CD4-positive, alpha-beta T cell treated with Interleukin-10 for 1 hour (primary cell): Measurements from ENCODE around the gene KANK4.
"Not testable (repeated sequence)": the region's sequence is repeated elsewhere in the genome, so short reads cannot be mapped to it uniquely, and the experiment has no call there.

Experiments
- DNase-seq: peaks from one replicate; pipeline ENCODE4 v3.0.0-alpha.2; 2020

Gene KANK4

DNA sequence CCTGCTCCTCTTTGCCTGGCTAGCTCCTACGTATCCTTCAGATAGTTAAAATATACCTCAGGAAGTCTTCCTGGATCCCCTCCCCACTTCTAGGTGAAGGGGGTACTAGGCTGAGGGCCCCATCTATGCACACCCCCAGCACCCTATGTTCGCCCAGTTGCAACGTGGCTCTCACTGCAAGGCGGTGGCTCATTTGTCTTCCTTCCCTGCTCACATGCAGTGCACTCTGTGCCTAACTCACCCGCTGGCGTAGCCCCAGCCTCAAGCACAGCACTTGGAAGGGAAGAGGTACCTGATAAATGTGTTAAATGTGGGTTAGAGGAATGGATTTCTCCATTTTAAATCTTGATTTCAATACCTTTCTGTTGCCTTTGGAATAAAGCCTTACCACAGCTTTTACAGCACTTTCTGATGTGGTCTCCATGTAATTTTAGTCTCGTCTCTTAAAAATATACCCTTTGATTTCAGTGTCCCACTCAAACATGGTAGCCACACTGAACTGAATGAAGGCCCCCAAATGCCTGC lies 85.2 kb downstream of the KANK4 start:
- DNase-seq = no peak

DNA sequence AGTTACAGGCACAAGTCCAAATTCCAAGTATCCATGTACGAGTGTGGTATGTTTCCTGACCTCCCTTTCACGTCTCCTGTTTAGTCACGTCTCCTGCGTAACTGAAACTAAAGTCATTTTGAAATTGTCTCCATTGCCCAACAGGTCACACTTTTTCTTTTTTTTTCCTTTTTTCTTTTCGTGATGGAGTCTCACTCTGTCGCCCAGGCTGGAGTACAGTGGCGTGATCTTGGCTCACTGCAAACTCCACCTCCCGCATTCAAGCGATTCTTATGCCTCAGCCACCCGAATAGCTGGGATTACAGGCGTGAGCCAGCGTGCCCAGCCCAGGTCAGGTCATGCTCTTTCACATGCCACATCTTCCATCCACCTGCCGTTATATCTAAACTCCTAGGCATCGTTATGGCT lies 86.4 kb downstream of the KANK4 start:
- no peak for DNase-seq

DNA sequence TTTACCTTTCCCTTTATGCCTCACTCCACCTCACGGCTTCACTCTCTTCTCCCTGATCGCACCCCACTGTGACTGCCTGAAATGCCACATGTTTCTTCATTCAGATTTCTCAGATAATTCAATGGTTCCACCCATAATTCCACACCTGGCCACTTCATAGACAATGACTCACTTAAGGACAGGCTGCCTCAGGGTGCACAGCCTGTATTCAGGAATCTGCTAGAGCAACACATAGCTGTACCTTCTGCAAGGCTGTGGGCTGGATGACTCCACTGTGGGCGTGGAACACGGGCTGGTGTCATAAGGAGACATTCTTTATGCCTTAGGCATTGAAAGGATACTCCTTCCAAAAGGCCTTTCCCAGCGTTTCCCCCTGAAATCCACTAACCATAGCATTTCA lies 88.5 kb downstream of the KANK4 start:
- DNase-seq = no peak

DNA sequence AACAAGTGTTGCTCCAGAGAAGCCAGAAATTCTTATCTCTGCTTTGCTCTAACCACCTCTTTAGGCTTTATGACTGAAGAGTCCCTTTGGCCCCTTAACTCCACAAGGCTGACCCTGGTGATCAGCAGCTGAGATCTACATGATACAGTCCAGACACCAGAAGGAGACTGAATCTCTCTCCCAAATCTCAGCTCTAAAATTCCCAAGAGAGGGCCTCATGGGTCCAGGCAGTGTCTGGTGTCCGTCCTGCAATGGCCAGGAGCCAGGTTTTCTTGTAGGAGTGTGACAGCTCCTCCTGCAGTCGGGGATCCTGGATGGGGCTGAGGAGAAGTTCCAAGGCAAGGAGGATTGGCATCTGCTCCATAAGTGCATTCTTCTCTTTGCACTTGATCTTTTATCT lies 89.3 kb downstream of the KANK4 start:
- no peak for DNase-seq

DNA sequence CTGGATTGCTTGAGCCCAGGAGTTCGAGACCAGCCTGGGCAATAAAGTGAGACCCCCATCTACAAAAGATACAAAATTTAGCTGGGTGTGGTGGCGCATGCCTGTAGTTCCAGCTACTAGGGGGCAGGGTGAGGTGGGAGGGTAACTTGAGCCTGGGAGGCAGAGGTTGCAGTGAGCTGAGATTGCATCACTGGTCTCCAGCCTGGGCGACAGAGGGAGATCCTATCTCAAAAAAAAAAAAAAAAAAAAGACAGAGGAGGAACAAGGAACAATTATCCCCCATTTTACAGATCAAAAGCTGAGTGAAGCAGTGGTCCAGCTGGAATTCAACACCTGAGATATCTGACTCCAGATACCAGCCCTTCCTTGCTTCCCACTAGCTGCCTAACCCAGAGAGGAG lies 89.8 kb downstream of the KANK4 start:
- no peak for DNase-seq

DNA sequence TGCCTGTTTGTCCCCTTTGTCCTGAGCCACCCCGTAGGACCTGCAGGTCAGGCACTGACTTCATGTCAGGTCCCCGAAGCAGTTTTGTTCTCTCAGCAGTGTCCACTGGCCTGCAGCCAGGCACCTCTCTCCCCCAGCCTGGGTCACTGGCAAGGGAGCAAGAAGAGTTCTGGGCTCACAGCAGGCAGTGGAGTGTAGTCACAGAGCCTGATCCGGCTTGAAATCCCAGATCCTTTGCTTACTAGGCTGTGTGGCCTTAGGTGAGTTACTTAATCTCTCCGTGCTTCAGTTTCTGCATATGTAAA lies 90.4 kb downstream of the KANK4 start:
- DNase-seq = no peak

DNA sequence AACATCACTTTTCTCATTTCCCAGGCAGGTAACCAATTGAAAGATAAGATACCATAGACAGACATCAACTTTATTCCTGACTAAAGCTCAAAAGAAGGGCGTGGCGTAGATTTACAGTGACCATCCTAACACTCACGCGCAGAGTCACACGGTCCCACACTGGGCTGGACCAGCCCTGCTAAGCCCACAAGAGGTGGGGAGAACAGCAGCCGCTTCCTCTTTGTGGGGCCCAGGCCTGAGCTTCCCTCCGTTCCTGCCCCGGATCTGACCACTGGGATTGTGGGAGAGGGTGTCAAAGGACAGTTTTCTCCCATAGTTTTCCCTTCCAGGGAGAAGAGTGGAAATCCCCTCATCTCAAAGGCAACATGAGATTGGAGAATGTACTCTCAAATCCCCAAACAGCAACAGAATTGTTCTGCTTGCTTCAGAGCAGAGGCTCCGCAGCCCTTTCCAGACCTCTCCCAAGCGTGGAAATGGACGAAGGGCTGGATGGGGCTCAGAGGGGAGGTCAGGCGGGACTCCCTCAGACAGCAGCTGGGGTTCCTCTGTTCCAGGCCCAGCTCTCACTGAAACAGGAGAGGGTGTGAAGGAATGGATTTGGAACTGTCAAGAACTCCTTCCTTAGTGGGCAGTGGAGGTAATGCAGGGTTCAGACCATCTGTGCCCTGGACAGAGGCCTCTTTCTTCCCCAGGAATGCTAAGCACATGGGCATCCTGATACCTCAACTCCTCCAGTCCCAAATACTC lies 90.9 kb downstream of the KANK4 start:
- no peak for DNase-seq

DNA sequence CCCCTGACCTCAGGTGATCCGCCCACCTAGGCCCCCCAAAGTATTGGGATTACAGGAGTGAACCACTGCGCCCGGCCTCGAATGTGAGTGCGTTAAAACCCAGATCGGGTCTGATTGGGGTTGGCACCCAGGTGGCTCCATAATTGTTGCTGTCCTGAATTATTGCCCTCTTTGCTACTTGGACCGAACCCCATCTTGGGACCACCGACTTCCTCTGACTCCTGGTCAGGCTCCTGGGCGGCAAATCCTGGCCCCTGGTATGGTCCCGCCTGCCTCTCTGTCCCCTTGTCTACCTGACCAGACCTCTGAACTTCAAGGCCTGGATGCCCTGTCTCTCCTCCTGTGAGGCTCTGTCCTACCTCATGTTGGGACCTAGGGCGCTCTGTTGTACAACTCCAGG lies 91.7 kb downstream of the KANK4 start:
- DNase-seq = no peak

DNA sequence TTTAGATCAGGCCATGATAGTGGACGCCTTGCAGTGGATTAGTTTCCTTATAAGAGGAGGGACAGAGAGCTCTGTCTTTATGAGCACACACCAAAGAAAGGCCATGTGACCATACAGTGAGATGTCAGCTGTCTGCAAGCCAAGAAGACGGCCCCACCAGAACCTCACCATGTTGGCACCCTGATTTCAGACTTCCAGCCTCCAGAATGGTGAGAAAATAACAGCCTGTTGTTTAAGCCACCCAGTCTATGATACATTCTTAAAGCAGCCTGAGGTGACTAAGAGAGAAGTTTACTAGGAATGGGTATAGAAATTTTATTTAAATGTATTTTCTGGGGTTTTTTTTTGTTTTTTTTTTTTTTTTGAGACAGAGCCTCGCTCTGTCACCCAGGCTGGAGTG lies 95.1 kb downstream of the KANK4 start:
- DNase-seq = no peak

DNA sequence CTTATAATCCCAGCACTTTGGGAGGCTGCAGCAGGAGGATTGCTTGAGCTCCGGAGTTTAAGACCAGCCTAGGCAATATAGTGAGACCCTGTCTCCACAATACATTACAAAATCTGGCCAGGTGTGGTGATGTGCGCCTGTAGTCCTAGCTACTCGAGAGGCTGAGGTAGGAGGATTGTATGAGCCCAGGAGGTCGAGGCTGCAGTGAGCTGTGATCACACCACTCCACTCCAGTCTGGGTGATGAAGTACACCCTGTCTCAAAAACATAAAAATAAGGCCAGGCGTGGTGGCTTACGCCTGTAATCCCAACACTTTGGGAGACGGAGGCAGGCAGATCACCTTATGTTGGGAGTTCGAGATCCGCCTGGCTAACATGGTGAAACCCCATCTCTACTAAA lies 96.9 kb downstream of the KANK4 start:
- no peak for DNase-seq

DNA sequence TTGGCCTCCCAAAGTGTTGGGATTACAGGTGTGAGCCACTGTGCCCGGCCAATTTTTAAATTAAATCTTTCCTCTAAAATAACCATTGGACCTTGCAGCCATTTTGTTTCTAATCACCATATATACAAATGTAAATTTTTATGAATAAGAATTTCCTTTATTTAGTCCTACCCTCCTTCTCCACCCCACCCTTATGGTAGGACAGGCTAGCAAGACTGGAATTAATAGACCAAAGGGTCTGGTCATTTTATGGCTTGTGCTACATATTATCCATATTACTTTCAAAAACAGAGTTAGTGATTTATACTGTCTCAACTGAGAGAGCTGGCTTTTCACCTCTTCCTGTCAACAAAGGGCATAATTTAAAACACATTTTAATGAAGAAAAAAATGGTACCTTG lies 98.1 kb downstream of the KANK4 start:
- DNase-seq = no peak

DNA sequence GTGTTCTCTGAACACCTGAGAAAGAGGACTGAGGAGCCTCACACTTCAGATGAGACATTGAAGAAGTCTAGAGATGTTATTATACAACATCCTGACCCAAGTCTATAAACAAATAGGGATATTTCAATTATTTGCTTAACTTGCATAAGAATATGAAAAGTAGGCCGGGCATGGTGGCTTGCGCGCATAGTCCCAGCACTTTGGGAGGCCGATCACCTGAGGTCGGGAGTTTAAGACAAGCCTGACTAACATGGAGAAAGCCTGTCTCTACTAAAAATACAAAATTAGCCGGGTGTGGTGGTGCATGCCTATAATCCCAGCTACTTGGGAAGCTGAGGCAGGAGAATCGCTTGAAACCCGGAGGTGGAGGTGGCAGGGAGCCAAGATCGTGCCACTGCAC lies 98.8 kb downstream of the KANK4 start:
- DNase-seq = not testable (repeated sequence)

DNA sequence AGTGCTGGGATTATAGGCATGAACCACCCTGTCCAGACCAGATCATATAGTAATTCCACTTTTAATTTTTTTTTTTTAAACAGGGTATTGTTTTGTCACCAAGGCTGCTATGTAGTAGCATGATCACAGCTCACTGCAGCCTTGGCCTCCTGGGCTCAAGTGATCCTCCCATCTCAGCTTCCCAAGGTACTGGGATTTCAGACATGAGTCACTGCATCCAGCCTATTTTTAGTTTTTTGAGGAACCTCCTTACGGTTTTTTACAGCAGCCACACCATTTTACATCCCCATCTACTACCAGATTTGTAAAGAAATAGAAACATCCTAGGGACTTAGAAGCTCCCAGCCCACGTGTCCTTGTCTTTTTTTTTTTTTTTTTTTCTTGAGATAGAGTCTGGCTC lies 100.6 kb downstream of the KANK4 start:
- no peak for DNase-seq

DNA sequence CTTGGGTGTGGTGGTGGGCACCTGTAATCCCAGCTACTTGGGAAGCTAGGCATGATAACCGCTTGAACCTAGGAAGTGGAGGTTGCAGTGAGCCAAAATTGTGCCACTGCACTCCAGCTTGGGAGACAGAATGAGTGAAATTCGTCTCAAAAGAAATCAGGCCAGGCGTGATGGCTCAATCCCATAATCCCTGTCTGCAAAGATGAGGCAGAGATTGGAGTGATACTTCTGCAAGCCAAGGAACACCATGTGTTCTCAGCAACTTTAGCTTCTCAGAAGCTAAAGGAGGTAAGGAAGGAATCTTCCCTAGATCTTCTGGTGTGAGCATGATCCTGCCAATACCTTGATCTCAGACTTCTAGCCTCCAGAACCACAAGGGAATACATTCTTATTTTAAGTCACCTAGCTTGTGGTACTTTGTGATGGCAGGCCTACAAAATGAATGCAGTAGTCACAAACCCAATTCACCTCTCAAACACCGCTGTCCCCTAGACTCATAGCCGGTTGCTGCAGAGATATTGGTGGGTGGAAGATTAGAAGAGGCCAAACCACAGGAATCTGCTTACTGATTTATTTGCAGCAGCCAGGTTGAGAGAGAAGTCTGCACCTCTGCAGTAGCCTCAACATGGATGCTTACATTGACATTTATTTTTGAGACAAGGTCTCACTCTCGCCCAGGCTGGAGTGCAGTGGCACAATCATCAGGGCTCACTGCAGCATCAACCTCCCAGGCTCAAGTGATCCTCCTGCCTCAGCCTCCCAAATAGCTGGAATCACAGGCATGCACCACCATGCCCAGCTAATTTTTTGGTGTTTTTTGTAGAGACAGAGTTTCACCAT lies 105.9 kb downstream of the KANK4 start:
- DNase-seq = no peak

DNA sequence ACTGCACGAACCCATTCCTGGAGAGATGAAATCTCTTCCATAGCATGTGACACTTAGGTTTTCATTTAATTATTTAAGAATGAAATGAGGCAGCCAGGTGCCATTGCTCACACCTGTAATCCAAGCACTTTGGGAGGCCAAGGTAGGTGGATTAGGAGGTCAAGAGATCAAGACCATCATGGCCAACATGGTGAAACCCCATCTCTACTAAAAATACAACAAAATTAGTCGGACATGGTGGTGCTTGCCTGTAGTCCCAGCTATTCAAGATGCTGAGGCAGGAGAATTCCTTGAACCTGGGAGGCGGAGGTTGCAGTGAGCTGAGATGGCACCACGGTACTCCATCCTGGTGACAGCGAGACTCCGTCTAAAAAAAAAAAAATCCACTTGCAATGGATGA lies 106.8 kb downstream of the KANK4 start:
- no peak for DNase-seq

DNA sequence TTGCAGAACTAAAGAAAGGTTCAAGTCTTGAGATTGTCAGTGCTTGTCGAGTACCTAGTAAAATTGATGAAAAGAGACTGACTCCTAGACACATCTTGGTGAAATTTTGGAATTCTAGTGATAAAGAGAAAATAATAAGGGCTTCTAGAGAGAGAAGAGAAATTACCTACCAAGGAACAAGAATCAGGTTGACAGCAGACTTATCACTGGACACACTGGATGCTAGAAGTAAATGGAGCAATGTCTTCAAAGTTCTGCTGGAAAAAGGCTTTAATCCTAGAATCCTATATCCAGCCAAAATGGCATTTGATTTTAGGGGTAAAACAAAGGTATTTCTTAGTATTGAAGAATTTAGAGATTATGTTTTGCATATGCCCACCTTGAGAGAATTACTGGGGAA lies 108.3 kb downstream of the KANK4 start:
- no peak for DNase-seq

DNA sequence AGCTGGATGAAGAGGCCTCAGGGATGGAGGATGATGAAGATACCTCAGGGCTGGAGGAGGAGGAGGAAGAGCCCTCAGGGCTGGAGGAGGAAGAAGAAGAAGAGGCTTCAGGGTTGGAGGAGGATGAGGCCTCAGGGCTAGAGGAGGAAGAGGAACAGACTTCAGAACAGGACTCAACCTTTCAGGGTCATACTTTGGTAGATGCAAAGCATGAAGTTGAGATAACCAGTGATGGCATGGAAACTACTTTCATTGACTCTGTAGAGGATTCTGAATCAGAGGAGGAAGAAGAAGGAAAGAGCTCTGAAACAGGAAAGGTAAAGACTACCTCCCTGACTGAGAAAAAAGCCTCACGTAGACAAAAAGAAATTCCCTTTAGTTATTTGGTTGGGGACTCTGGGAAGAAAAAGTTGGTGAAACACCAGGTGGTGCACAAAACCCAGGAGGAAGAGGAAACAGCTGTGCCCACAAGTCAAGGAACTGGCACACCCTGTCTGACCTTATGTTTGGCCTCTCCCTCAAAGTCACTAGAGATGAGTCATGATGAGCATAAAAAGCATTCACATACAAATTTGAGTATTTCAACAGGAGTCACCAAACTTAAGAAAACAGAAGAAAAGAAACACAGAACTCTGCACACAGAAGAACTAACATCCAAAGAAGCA lies 109.2 kb downstream of the KANK4 start:
- no peak for DNase-seq

DNA sequence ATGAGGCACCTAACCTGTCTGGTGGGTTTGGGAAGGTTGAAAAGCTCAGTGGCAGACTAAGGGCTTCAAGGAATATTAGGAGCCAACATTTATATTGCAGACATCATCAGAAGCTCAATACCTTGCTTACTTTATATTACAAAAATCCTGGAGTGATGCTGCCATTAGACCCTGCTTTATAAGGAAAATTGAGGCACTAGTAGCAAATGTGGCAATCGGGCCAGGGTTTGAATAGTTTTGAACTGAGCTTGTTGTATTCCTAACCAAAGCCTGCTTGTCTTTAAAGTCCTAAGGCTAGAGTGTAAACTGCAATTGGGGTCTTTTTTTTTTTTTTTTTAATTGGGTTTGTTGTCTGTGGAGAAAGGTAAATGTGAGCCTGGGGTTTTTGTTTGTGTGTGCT lies 110.3 kb downstream of the KANK4 start:
- DNase-seq = no peak

DNA sequence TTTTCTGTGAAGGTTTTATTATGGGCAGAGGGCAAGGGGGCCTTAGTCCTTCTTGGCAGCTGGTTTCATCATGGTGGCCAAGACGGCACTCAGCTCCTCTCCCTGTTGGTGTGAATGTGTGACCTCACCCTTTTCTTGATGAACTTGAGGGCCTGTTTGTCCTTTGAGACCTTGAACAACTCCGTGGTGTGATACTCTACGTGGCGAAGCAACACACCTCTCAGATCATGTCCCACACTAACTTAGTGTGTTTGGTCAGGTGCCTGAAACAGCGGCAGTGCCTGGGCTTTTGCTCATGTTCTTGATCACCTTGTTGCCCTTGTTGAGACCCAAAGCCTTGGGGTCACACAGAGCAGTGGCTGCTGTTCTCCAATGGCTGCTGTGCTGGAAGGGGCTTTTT lies 111.1 kb downstream of the KANK4 start:
- no peak for DNase-seq

DNA sequence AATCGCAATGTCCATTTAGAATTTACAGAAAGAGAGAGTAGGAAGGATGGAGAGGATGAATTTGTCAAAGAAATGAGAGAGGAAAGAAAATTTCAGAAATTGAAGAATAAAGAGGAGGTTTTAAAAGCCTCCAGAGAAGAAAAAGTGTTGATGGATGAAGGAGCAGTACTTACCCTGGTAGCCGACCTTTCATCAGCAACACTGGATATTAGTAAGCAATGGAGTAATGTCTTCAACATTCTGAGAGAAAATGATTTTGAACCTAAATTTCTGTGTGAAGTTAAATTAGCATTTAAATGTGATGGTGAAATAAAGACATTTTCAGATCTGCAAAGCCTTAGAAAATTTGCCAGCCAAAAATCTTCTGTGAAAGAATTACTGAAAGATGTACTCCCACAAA lies 112.0 kb downstream of the KANK4 start:
- DNase-seq = no peak

DNA sequence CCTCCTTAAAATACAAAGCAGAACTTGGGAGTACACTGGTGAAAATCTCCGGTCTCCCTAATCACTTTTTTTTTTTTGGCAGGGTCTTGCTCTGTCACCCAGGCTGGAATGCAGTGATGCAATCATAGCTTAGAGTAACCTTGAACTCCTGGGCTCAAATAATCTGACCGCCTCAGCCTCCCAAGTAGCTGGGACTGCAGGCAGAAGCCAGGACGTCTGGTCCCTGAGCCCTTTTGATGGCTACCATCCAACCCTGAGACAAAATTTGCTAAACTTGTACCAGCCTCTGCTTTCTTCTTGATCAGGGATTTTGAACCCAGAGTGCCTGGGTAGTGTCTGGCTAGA lies 120.5 kb downstream of the KANK4 start:
- no peak for DNase-seq

DNA sequence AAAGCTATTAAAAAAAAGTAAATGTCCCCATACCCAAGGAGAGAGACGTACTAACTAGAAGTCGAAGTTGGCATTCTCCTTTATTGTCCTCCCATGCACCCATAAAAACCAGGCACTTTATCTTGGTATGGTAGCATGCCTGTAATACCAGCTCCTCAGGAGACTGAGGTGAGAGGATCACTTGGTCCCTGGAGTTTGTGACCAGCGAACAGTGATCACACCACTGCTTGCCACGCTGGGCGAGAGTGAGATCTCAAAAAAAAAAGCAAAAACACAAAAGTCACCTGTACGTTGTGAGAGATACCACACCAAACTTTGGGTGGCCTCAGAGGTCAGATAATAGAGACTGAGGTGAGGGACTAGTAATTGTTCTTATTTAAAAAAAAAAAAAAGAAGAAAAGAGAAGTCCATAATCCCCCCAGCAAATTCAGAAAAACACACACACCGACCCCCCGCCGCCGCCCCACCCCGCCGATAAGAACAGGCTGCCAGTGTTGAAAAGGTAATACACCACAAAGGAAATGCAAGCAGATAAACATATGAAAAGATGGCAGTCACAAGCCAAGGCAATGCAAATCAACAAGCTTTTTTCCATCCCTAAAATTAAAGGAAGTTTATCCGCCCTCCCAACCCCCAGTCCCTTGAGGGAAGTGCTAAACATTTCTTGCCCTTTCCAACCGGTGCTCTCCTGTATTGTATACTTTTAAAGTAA lies 121.0 kb downstream of the KANK4 start:
- DNase-seq = no peak

DNA sequence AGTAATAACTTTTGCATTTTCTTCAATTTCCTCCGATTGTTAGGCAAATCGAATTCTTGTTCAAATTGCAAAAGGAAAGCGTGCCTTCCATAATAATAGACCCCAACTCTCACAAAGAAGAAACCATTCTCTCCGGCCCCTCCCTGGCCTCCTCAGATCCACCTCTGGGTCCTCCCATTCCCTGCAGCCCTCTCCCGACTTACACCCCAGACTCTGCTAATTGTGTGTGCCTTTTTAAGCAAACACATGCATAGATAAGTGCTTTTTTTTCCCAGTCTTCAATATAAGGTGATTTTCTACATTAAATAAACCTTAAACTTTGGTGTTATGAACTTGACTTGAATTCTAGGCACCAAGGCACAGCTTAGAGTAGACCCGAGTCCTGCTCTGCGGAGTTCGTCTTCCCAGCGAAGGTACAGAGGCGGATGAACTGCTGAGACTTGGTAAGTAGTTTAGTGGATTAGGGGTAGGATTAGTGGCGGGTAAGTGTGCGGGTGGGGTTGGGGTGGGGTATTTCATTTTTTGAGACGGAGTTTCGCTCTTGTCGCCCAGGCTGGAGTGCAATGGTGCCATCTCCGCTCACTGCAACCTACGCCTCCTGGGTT lies 123.0 kb downstream of the KANK4 start:
- no peak for DNase-seq
